IMR-90 (cell line): ENCODE results near the gene MICALL2. TPM values are rescaled to one million over a fixed set of nuclear protein-coding genes. Genes with fewer than 3 reads are reported as not detected.

Experiments used
- ATAC-seq: fragments of 200-7000 bp; cut with Tn5 transposase; 2 replicates; pipeline ENCODE4 v1.9.1; 2020; ENCODE audit warnings: low read depth, mild to moderate bottlenecking, moderate library complexity
- BruUV-seq: library from RNA; stranded (reverse); fragments of 400-500 nt; replicated peaks from 2 replicates; lab custom pipeline; 2021; lab: Mats Ljungman, UMichigan
- CTCF ChIA-PET: fragments of 300-600 bp; formaldehyde crosslinking; extraction: SDS; loops from one replicate; lab custom pipeline; 2021; ENCODE audit warnings: antibody characterized with exemption; lab: Yijun Ruan, JAX
- POLR2A ChIA-PET: fragments of 300-600 bp; sonication (Branson Sonifier 250); formaldehyde crosslinking; loops from one replicate; lab custom pipeline; 2022; ENCODE audit warnings: antibody characterized with exemption; ENCODE audit not compliant: unreplicated experiment; lab: Charles Lee
- DNase-seq: peaks from one replicate; pipeline ENCODE4 v3.0.0; 2013
- H2AFZ ChIP-seq: replicated peaks from 2 replicates; pipeline ENCODE3; 2013; ENCODE audit warnings: low read length, mild to moderate bottlenecking; ENCODE audit not compliant: poor library complexity
- H2AK5ac ChIP-seq: 2 replicates; pipeline ENCODE4 v1.6.1; 2013; ENCODE audit warnings: low read depth, low read length, inconsistent platforms
- H2AK9ac ChIP-seq: replicated peaks from 2 replicates; pipeline ENCODE3; 2013; ENCODE audit warnings: mild to moderate bottlenecking, low read depth, low read length, moderate library complexity; ENCODE audit not compliant: poor library complexity
- H2BK120ac ChIP-seq: 2 replicates; pipeline ENCODE4 v1.6.1; 2013; ENCODE audit warnings: low read depth, low read length, inconsistent platforms
- H2BK15ac ChIP-seq: 3 replicates; pipeline ENCODE4 v1.6.1; 2013; ENCODE audit warnings: low read depth, low read length, inconsistent platforms
- H2BK20ac ChIP-seq: 2 replicates; pipeline ENCODE4 v1.6.1; 2013; ENCODE audit warnings: low read depth, mild to moderate bottlenecking, inconsistent platforms, low read length, moderate library complexity
- H2BK5ac ChIP-seq: 2 replicates; pipeline ENCODE4 v1.6.1; 2013; ENCODE audit warnings: mild to moderate bottlenecking, low read depth, low read length, inconsistent platforms; ENCODE audit not compliant: poor library complexity, severe bottlenecking
- H3K14ac ChIP-seq: replicated peaks from 2 replicates; pipeline ENCODE4 v1.6.1; 2013; ENCODE audit warnings: low read depth, low read length, inconsistent platforms
- H3K18ac ChIP-seq: 2 replicates; pipeline ENCODE4 v1.6.1; 2013; ENCODE audit warnings: low read depth, low read length, control low read depth
- H3K23ac ChIP-seq: 2 replicates; pipeline ENCODE4 v1.6.1; 2013; ENCODE audit warnings: low read depth, low read length, inconsistent platforms
- H3K27ac ChIP-seq: 2 replicates; pipeline ENCODE4 v1.5.1; 2013; ENCODE audit warnings: mild to moderate bottlenecking, control low read depth, low read length; ENCODE audit not compliant: insufficient read depth
- H3K27me3 ChIP-seq: 2 replicates; pipeline ENCODE4 v1.6.1; 2013; ENCODE audit warnings: low read length; ENCODE audit not compliant: control insufficient read depth, insufficient read depth
- H3K36me3 ChIP-seq: 2 replicates; pipeline ENCODE4 v1.6.1; 2013; ENCODE audit warnings: low read length, mixed read lengths; ENCODE audit not compliant: control insufficient read depth, insufficient read depth
- H3K4ac ChIP-seq: 2 replicates; pipeline ENCODE4 v1.6.1; 2013; ENCODE audit warnings: low read depth, low read length, inconsistent platforms
- H3K4me1 ChIP-seq: 2 replicates; pipeline ENCODE4 v1.6.1; 2013; ENCODE audit warnings: low read length, mixed read lengths; ENCODE audit not compliant: control insufficient read depth, insufficient read depth
- H3K4me2 ChIP-seq: 2 replicates; pipeline ENCODE4 v1.6.1; 2013; ENCODE audit warnings: low read depth, mild to moderate bottlenecking, control low read depth, low read length, moderate library complexity
- H3K4me3 ChIP-seq: 2 replicates; pipeline ENCODE4 v1.5.1; 2013; ENCODE audit warnings: low read depth, mild to moderate bottlenecking, control low read depth, low read length, moderate library complexity; ENCODE audit not compliant: insufficient read depth
- H3K56ac ChIP-seq: 2 replicates; pipeline ENCODE4 v1.6.1; 2013; ENCODE audit warnings: low read length, inconsistent platforms; ENCODE audit not compliant: insufficient read depth; ENCODE audit errors: extremely low read depth
- H3K79me1 ChIP-seq, 2 experiments: 2 replicates each; pipeline ENCODE4 v1.6.1; 2013; ENCODE audit warnings: low read length in 2 of 2, inconsistent platforms in 1 of 2, low read depth in 1 of 2
- H3K9ac ChIP-seq: 2 replicates; pipeline ENCODE4 v1.6.1; 2013; ENCODE audit warnings: low read depth, low read length, control low read depth
- H3K9me1 ChIP-seq: 2 replicates; pipeline ENCODE4 v1.6.1; 2013; ENCODE audit warnings: low read length, inconsistent platforms; ENCODE audit not compliant: insufficient read depth
- H3K9me3 ChIP-seq: 2 replicates; pipeline ENCODE4 v1.6.1; 2013; ENCODE audit warnings: low read length; ENCODE audit not compliant: control insufficient read depth, insufficient read depth
- H4K20me1 ChIP-seq: 2 replicates; pipeline ENCODE4 v1.6.1; 2013; ENCODE audit warnings: low read length, inconsistent platforms; ENCODE audit not compliant: insufficient read depth
- H4K5ac ChIP-seq: 2 replicates; pipeline ENCODE4 v1.6.1; 2013; ENCODE audit warnings: mild to moderate bottlenecking, low read depth, low read length, control low read depth
- H4K8ac ChIP-seq, 2 experiments: 2 replicates each; pipeline ENCODE4 v1.6.1; 2013; ENCODE audit warnings: low read depth in 2 of 2, low read length in 2 of 2, control low read depth in 1 of 2, inconsistent platforms in 1 of 2
- H4K91ac ChIP-seq: 2 replicates; pipeline ENCODE4 v1.6.1; 2013; ENCODE audit warnings: low read depth, low read length, inconsistent platforms; ENCODE audit not compliant: insufficient read depth
- BHLHE40 ChIP-seq: fragments of 150-350 bp; IDR thresholded peaks from 2 replicates; pipeline ENCODE4 v1.6.1; 2016; ENCODE audit warnings: mild to moderate bottlenecking, low read depth, low read length
- CEBPB ChIP-seq: IDR thresholded peaks from 2 replicates; pipeline ENCODE4 v1.6.1; 2012; ENCODE audit warnings: low read depth, low read length, improper control_type of control experiment
- CHD1 ChIP-seq: IDR thresholded peaks from 2 replicates; pipeline ENCODE4 v1.6.1; 2012; ENCODE audit warnings: low read depth, low read length, improper control_type of control experiment
- CTCF ChIP-seq: conservative IDR thresholded peaks from 2 replicates; pipeline ENCODE4 v1.5.1; 2012; ENCODE audit warnings: mild to moderate bottlenecking, low read depth, low read length, improper control_type of control experiment
- ELK1 ChIP-seq: fragments of 150-350 bp; IDR thresholded peaks from 2 replicates; pipeline ENCODE4 v1.6.1; 2016; ENCODE audit warnings: low read depth, mild to moderate bottlenecking, low read length, moderate library complexity, borderline replicate concordance
- FOS ChIP-seq: fragments of 150-350 bp; IDR thresholded peaks from 2 replicates; pipeline ENCODE4 v1.6.1; 2016; ENCODE audit warnings: low read depth, low read length
- MAFK ChIP-seq: IDR thresholded peaks from 2 replicates; pipeline ENCODE4 v1.6.1; 2012; ENCODE audit warnings: low read depth, low read length, improper control_type of control experiment
- MAZ ChIP-seq: IDR thresholded peaks from 2 replicates; pipeline ENCODE4 v1.6.1; 2012; ENCODE audit warnings: low read depth, mild to moderate bottlenecking, low read length, improper control_type of control experiment, moderate library complexity, borderline replicate concordance
- MXI1 ChIP-seq: IDR thresholded peaks from 2 replicates; pipeline ENCODE4 v1.6.1; 2012; ENCODE audit warnings: low read depth, mild to moderate bottlenecking, low read length, moderate library complexity, borderline replicate concordance
- NFE2L2 ChIP-seq: fragments of 150-350 bp; IDR thresholded peaks from 2 replicates; pipeline ENCODE4 v1.6.1; 2016; ENCODE audit warnings: low read depth, mild to moderate bottlenecking, low read length
- POLR2A ChIP-seq: IDR thresholded peaks from 2 replicates; pipeline ENCODE4 v1.6.1; 2012; ENCODE audit warnings: mild to moderate bottlenecking, low read depth, low read length
- RAD21 ChIP-seq: IDR thresholded peaks from 2 replicates; pipeline ENCODE4 v1.6.1; 2012; ENCODE audit warnings: low read length, improper control_type of control experiment
- RCOR1 ChIP-seq: IDR thresholded peaks from 2 replicates; pipeline ENCODE4 v1.6.1; 2012; ENCODE audit warnings: mild to moderate bottlenecking, low read length, improper control_type of control experiment; ENCODE audit not compliant: insufficient replicate concordance
- RFX5 ChIP-seq: IDR thresholded peaks from 2 replicates; pipeline ENCODE4 v1.8.0; 2012; ENCODE audit warnings: low read depth, mild to moderate bottlenecking, low read length, moderate library complexity
- USF2 ChIP-seq: fragments of 150-350 bp; IDR thresholded peaks from 2 replicates; pipeline ENCODE4 v1.6.1; 2017; ENCODE audit warnings: mild to moderate bottlenecking, antibody characterized with exemption, low read length, low read depth
- WGBS, 2 experiments: methylation state at CpG; one replicate each; pipeline versions ENCODE4 v1.1.5 to v1.1.7; 2013; ENCODE audit warnings: missing lambda C conversion rate in 2 of 2; ENCODE audit not compliant: insufficient read length in 1 of 2; ENCODE audit errors: extremely low coverage in 2 of 2; 5-methylcytosine and 5-hydroxymethylcytosine counted together
- dilution Hi-C: fragments of 300-500 bp; cut with HindIII; formaldehyde crosslinking; loops from one replicate; pipeline ENCODE4 v1.14.3; 2018; ENCODE audit warnings: low sequenced_read_pairs; ENCODE audit not compliant: unreplicated experiment
- in situ Hi-C: fragments of 300-500 bp; cut with MboI; formaldehyde crosslinking; loops from 3 replicates; pipeline ENCODE4 v1.14.3; 2019; ENCODE audit warnings: low sequenced_read_pairs, inconsistent platforms, mixed read lengths
- intact Hi-C: fragments of 100-400 bp; cut with micrococcal nuclease; formaldehyde crosslinking; loops from 2 replicates; pipeline ENCODE4 v1.10.0; 2022
- polyA plus RNA-seq, 3 experiments: library from polyadenylated mRNA; depleted of rRNA; stranded (reverse); fragments of >200 nt; gene quantifications; 2 replicates each; pipeline ENCODE4 v1.2.3, GENCODE V29; 2012; ENCODE audit warnings: low replicate concordance in 1 of 3
- total RNA-seq: library from RNA; depleted of rRNA; stranded (reverse); fragments of >200 nt; gene quantifications from 2 replicates; pipeline ENCODE4 v1.2.3, GENCODE V29; 2012

The MICALL2 gene
- total and polyA plus RNA-seq, 2 of the 4 experiments (the other 2 are of a cell fraction): 6.6 to 34.1 TPM

GRCh38 chr7:1432411-1433082 lies 26.7 kb downstream of the MICALL2 start:
- H4K91ac ChIP-seq: no peak overlapping the region
- H2BK15ac ChIP-seq: no peak overlapping the region
- in situ Hi-C loops (no loop called here), dilution Hi-C loops (no loop called here), intact Hi-C loops (loop anchor here (2.0 kb wide), 2 partner anchors 42 to 238 kb away; no protein-coding TSS in a partner anchor)
- ATAC-seq: peak; percentile 89
- peak; percentile 27 for DNase-seq
- H2AFZ ChIP-seq: peak overlapping the region; percentile 28
- no peak overlapping the region for H3K23ac ChIP-seq
- no peaks in the 10 kb centered on the region for H3K27me3 ChIP-seq
- H4K8ac ChIP-seq: no peak overlapping the region
- H3K9me3 ChIP-seq: no peaks in the 10 kb centered on the region
- no peak overlapping the region for H4K5ac ChIP-seq
- H3K9ac ChIP-seq: no peak overlapping the region
- no peak overlapping the region for H3K4ac ChIP-seq
- no peak overlapping the region for H2BK5ac ChIP-seq
- H3K56ac ChIP-seq: no peak overlapping the region
- CTCF ChIA-PET: interaction anchor here (1.2 to 1.5 kb wide), 2 partner anchors 10 to 240 kb away, joined by 4 to 5 read pairs; no protein-coding TSS in a partner anchor
- POLR2A ChIA-PET: no interaction called here
- peaks cover 14% of the 10 kb centered on the region for H3K36me3 ChIP-seq
- WGBS, 2 experiments: 13% methylated on average over 10 of the region's 30 CpGs; no CpG with 5 or more reads in 1 of the 2 experiments
- no peak overlapping the region for H3K4me2 ChIP-seq
- peak overlapping the region; percentile 63 for H2AK9ac ChIP-seq
- no peak overlapping the region for H3K18ac ChIP-seq
- no peak overlapping the region for H2BK120ac ChIP-seq
- no peak overlapping the region for H3K14ac ChIP-seq
- no peak overlapping the region for H2BK20ac ChIP-seq
- H3K9me1 ChIP-seq: no peaks in the 10 kb centered on the region
- H3K27ac ChIP-seq: no peak overlapping the region
- no TSS peak for BruUV-seq
- H3K4me3 ChIP-seq: no peak overlapping the region
- peaks cover 10% of the 10 kb centered on the region; the same call in 1 of the 2 replicates for H4K20me1 ChIP-seq
- H3K4me1 ChIP-seq: no peaks in the 10 kb centered on the region
- no peak overlapping the region for H2AK5ac ChIP-seq
- no peaks in the 10 kb centered on the region for H3K79me1 ChIP-seq
- TF ChIP-seq FOS (no peak), RCOR1 (no peak), ELK1 (no peak), RAD21 (peak; percentile 73), POLR2A (no peak), USF2 (no peak), MAZ (peak; percentile 23; the same call in 1 of the 2 replicates), BHLHE40 (no peak), CEBPB (no peak), NFE2L2 (no peak), MXI1 (no peak), CTCF (peak; percentile 87), CHD1 (no peak), RFX5 (no peak), MAFK (no peak)
